ENCODE data around the gene AGAP2. TPM values are rescaled to one million over a fixed set of nuclear protein-coding genes. Genes with fewer than 3 reads are reported as not detected.

AGAP2 gene
- total RNA-seq, 1 experiment from 2014 or later = 0.99 TPM

DNA sequence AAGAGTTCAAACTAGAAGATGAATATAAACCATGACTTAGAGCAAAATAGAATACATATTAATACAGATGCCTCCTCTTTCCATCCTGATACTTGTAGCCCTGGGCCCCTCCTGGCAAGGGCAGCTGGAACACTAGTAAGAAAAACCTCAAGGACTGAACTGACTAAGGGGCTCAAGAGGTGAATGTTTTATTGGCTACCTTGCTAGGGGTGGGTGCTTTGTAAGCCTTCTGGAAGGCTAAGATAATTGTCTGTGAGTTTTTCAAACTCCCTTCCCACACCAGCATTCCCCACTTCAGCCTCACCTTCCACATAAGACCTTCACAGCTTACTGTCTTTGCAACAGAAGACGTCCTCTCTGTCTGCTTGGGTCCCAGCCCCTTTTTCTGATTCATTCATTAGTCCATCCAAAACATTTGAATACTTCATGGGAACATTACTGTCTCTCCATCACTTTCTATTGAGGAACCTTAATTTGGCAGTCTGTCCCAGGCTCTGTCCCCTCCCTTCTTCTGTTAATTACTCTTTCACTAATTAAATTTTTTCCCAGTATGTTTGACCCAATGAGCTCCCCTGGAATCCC lies 15.3 kb upstream of the AGAP2 start:
- no peak for DNase-seq (ENCODE audit: low spot score)

- no peak for DNase-seq (ENCODE audit: low spot score)
Measured at GRCh38 chr12:57752668-57753000, 14.1 kb upstream of the AGAP2 start.

DNA sequence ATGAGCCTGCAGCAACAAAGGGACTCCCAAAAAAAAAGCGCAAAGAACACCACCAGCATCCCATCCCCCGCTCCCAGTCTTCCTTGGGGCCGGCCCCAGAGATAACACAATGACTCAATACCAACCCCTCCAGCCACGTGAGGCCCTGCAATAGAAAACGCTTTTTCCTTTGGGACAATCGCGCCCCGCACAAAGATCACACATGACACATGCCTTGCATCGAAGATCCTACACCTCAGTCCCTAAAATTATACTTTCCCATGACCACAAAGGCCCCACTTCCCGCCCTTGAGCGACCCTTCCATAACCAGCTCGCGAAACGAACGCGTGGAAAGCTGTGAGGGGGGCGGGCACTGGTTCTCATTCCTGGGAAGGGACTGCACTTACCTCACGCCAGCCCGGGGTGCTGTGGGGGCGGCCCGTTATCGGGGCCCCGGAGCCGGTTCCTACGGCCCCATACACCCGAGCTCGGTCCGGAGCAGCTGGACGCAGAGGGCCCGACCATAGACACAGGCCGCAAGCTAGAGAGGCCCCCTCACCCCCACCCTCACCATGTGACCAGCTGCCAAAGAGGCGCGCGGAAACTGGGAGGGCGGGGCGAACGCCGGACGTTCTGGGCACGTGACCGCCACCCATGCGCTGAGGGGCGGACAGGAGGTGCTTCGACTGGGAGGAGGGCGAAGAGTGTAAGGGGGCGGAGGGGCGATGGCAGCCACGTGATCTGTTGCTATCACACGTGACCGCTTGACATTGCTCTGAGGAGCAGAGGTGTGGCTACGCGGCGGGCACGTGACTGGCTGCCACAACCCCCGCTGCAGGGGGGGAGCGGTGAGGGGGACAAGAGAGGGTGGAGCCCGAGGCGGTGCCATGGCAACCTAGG lies 13.5 kb upstream of the AGAP2 start, which contains the start of gene CDK4:
TSS of gene CDK4 (minus strand) at position 523 of the 880 bp plus-strand sequence. CDS start 593 bp downstream, outside the sequence.
- DNase-seq (ENCODE audit: low spot score) = peak; percentile 99

GRCh38 chr12:57751432-57751787 lies 12.9 kb upstream of the AGAP2 start:
- DNase-seq (ENCODE audit: low spot score) = no peak

DNA sequence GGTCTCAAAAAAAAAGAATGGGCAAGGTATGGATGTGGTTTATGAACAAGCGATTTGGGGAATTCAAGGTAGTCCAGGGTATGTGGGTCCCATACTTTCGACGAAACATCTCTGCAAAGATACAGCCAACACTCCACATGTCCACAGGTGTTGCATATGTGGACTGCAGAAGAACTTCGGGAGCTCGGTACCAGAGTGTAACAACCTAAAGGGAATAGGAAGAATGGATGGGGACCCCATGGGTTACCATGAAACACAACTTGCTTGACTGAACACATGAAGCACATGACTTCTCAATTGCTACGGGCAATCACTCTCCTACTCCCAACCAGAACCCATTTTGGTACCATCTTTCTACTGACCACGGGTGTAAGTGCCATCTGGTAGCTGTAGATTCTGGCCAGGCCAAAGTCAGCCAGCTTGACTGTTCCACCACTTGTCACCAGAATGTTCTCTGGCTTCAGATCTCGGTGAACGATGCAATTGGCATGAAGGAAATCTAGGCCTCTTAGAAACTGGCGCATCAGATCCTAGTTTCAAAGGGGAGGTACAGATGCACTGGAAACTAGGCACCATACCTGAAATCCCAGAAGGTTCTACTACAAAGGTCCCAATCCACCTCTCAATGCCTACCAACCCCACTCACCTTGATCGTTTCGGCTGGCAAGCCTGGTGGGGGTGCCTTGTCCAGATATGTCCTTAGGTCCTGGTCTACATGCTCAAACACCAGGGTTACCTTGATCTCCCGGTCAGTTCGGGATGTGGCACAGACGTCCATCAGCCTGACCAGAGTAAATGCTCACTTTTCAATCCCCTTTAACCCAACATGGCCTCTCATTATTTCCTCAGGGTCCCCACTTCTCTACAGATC lies 12.3 kb upstream of the AGAP2 start:
- DNase-seq (ENCODE audit: low spot score) = no peak

DNA sequence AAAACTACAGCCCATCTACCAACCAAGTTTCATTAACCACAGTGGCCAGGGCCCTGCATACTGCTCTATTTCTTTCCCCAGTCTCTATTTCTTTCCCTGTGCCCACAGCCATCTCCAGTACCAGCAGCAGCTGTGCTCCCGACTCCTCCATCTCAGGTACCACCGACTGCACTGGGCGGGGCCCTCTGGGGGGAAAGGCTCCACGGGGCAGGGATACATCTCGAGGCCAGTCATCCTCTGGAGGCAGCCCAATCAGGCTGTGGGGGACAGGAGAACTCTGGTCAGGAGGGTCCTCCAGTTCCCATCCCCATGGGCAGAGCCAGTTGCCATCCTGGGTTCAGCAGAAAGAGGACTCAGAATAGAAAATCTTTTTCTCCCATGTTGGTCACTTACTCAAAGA lies 10.5 kb upstream of the AGAP2 start:
- DNase-seq (ENCODE audit: low spot score) = no peak

- no peak for DNase-seq (ENCODE audit: low spot score)
Measured at GRCh38 chr12:57746025-57746424, 7.5 kb upstream of the AGAP2 start.

DNA sequence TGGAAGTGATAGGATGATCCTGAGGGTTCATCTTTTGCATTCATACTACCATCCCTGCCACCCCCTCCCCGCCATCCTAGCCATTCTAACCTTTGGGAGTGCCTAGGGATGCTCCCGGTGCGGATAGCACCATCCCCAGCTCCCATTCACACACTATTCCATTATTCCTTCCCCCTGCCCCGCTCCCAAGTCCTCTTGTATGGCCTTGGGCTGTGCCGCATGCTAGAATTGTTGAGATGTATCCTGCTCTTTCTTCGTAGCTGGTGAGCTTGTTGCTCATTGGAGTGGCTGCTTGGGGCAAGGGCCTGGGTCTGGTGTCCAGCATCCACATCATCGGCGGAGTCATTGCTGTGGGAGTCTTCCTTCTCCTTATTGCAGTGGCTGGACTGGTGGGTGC lies 6.9 kb upstream of the AGAP2 start:
- no peak for DNase-seq (ENCODE audit: low spot score)

GRCh38 chr12:57744777-57745484 lies 6.4 kb upstream of the AGAP2 start, which contains the start of gene TSPAN31:
Gene TSPAN31 (plus strand): TSS chr12:57745039. CDS start chr12:57745155, 116 bp downstream.
- DNase-seq (ENCODE audit: low spot score) = peak; percentile 96

- peak; percentile 67 for DNase-seq (ENCODE audit: low spot score)
Measured at GRCh38 chr12:57744194-57744776, 5.7 kb upstream of the AGAP2 start.

- DNase-seq (ENCODE audit: low spot score) = no peak
Measured at GRCh38 chr12:57743769-57744168, 5.2 kb upstream of the AGAP2 start.

DNA sequence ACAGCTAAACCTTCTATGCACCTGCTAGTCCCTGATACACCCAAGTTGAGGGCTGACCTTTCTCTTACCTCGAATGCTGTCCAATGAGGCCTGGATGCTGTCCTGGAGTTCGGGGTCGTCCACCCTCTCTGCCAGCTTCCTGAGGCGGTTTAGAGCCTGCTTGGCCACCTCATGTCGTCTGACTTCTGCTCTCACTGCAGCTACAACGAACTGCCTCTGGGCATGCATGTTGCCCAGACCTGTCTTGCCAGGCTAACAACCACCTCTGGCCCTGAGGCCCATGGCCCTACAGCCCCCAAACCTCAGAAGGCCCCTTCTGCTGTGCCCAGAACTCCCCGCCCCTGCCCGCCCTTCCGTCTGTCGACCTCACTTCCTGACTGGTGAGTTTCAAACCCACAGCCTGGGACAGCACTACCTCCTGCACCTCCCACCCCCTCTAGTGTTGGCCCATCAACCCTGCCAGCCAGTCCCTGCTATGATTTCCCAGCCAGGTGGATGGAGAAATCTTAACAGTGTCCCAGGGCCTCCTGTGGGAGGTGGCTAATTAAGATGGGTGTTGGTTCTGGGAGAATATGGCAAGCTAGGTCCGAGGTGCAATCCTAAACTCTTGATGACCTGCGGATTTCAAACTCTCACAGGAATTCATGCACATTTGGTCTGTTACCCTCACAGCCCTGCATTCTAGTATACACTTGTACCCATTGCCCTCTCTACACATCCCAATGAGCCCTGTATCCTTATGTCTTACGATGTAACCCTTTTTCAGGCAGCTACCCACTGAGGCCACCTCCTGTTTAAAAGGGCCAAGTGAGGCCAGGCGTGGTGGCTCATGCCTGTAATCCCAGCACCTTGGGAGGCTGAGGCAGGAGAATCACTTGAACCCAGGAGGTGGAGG lies 3.5 kb upstream of the AGAP2 start:
- no peak for DNase-seq (ENCODE audit: low spot score)

GRCh38 chr12:57741413-57741789 lies 2.9 kb upstream of the AGAP2 start:
- DNase-seq (ENCODE audit: low spot score) = no peak

DNA sequence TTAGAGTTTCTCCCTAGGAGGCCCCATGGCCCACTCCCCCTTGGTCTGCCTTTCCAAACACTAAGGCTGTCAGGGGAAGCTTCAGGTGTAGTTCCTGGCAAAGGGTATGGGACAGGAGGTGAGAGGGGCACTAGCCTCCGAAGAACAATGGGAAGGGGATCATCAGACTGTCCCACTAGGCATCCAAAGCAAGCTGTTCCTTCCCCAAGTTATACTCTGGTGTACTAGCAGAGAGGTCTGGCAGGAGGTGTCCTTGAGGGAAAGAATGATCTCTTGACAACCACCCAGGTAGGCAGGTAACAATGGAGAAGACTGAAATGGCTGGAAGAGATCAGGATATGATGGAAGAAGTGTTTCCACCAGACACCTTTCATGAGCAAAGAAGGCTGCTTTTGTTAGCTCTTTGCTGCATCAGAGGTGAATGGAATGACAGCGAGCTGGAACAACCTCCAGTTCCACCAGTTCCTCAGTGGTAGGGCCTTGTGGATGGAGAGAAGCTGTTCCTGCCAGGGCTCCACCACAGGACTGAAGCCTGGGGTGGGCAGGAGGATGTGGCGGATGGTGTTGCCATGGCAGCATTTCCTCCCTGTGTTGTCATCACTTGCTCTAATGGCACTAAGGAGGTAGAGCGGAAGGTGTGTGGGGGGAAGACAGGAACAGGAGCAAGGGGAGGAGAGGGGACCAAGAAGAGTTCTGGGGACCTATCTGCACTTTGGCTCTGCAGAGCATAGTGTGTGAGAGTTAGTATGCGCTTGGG lies 2.3 kb upstream of the AGAP2 start:
- no peak for DNase-seq (ENCODE audit: low spot score)

DNA sequence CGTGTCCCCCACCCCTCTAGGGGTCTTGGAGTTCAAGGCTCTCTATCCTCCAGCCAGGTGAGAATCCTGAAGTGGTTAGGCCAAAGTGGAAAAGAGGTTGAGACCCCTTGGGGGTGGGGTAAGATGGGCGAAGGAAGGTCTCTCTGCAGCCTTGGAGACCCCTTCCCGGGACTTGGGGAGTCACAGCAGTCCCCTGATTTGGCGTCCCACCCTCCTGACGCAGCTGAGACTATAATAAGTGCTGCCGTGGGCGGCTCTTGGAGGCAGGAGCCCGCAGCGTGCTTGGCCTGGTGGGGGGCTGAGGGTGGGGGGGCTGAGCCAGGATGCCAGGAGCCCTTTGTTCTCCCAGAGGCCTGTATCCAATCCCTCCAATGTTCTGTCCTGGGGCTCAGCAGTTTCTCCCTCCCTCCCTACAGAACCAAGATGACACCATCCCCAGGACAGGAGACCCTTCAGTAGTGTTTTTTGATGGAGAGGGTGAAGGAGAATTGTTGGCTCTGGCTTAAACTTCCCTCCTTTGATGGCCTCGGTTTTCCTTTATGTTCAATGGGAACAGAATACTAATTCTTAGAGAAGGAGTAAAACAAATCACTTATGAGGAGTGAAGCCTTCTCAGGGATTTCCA lies 1.5 kb upstream of the AGAP2 start:
- DNase-seq (ENCODE audit: low spot score) = no peak

DNA sequence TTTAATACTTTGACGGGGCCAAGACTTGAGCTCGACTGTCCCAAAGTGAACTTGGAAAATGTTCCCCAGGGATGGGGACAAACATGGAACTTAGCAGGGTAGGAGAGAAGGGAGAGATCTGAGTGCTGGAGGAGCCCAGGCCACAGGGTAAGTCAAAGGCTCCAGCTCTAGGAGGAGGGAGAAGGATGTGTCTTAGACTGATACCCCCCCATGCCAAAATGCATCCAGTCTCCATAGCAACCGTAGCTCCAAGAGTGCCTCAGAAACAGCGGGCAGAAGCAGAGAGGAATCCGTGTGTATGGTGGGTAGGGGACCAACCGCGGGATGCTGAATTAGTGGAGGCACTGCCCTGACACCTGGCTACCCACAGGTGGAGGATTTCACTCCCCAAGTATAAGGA lies 845 bp upstream of the AGAP2 start:
- DNase-seq (ENCODE audit: low spot score) = no peak

- no peak for DNase-seq (ENCODE audit: low spot score)
Measured at GRCh38 chr12:57737467-57738460, 778 bp downstream of the AGAP2 start.

All from H4 (cell line).